H9 (cell line): ENCODE data around the gene USP53. TPM values are rescaled to one million over a fixed set of nuclear protein-coding genes. Genes with fewer than 3 reads are reported as not detected.

Source experiments
- DNase-seq: peaks from one replicate; pipeline ENCODE4 v3.0.0-alpha.2; 2017
- H2AFZ ChIP-seq: one replicate; pipeline ENCODE4 v1.6.1; 2013; ENCODE audit warnings: mild to moderate bottlenecking, low read length, control low read depth, moderate library complexity
- H2AK5ac ChIP-seq: 2 replicates; pipeline ENCODE4 v1.6.1; 2013; ENCODE audit warnings: low read length, control low read depth, mixed read lengths; ENCODE audit not compliant: insufficient read length
- H2BK120ac ChIP-seq: one replicate; pipeline ENCODE4 v1.6.1; 2013; ENCODE audit warnings: low read depth, mild to moderate bottlenecking, low read length, control low read depth, inconsistent platforms; ENCODE audit not compliant: poor library complexity, severe bottlenecking
- H2BK12ac ChIP-seq: 2 replicates; pipeline ENCODE4 v1.6.1; 2013; ENCODE audit warnings: low read length, control low read depth, mixed read lengths, low read depth; ENCODE audit not compliant: insufficient read length
- H2BK15ac ChIP-seq: 2 replicates; pipeline ENCODE4 v1.6.1; 2013; ENCODE audit warnings: low read depth, low read length, control low read depth
- H2BK20ac ChIP-seq: one replicate; pipeline ENCODE4 v1.6.1; 2013; ENCODE audit warnings: low read depth, mild to moderate bottlenecking, low read length, control low read depth, inconsistent platforms; ENCODE audit not compliant: poor library complexity, severe bottlenecking
- H2BK5ac ChIP-seq: 2 replicates; pipeline ENCODE4 v1.6.1; 2013; ENCODE audit warnings: low read length, control low read depth, mixed read lengths; ENCODE audit not compliant: insufficient read length
- H3K14ac ChIP-seq: 2 replicates; pipeline ENCODE4 v1.6.1; 2013; ENCODE audit warnings: low read length, control low read depth; ENCODE audit not compliant: insufficient read depth
- H3K18ac ChIP-seq: 2 replicates; pipeline ENCODE4 v1.6.1; 2013; ENCODE audit warnings: low read depth, mild to moderate bottlenecking, mixed read lengths, low read length, control low read depth; ENCODE audit not compliant: insufficient read length
- H3K23ac ChIP-seq: 2 replicates; pipeline ENCODE4 v1.6.1; 2013; ENCODE audit warnings: low read length, control low read depth, mixed read lengths, low read depth; ENCODE audit not compliant: insufficient read length
- H3K23me2 ChIP-seq: 2 replicates; pipeline ENCODE4 v1.6.1; 2013; ENCODE audit warnings: low read depth, mild to moderate bottlenecking, mixed read lengths, low read length, control low read depth; ENCODE audit not compliant: insufficient read length, poor library complexity, severe bottlenecking
- H3K27ac ChIP-seq: 2 replicates; pipeline ENCODE4 v1.5.1; 2013; ENCODE audit warnings: low read length, control low read depth, mixed read lengths, low read depth; ENCODE audit not compliant: insufficient read length
- H3K27me3 ChIP-seq: 2 replicates; pipeline ENCODE4 v1.6.1; 2013; ENCODE audit warnings: low read length, control low read depth, inconsistent platforms; ENCODE audit not compliant: insufficient read depth
- H3K4ac ChIP-seq: 2 replicates; pipeline ENCODE4 v1.6.1; 2013; ENCODE audit warnings: low read depth, mild to moderate bottlenecking, control low read depth, inconsistent platforms, low read length, moderate library complexity
- H3K4me1 ChIP-seq: 2 replicates; pipeline ENCODE4 v1.6.1; 2013; ENCODE audit warnings: low read length, control low read depth, inconsistent platforms; ENCODE audit not compliant: insufficient read depth
- H3K4me2 ChIP-seq: 2 replicates; pipeline ENCODE4 v1.6.1; 2013; ENCODE audit warnings: low read length, control low read depth, mixed read lengths; ENCODE audit not compliant: insufficient read length, insufficient read depth
- H3K56ac ChIP-seq: 2 replicates; pipeline ENCODE4 v1.6.1; 2013; ENCODE audit warnings: low read depth, mild to moderate bottlenecking, mixed read lengths, low read length, control low read depth; ENCODE audit not compliant: insufficient read length
- H3K79me1 ChIP-seq: 2 replicates; pipeline ENCODE4 v1.6.1; 2013; ENCODE audit warnings: low read depth, mild to moderate bottlenecking, moderate library complexity, low read length, control low read depth, inconsistent platforms; ENCODE audit not compliant: insufficient read depth, poor library complexity, severe bottlenecking
- H3K79me2 ChIP-seq: 2 replicates; pipeline ENCODE4 v1.6.1; 2013; ENCODE audit warnings: low read length, control low read depth, inconsistent platforms; ENCODE audit not compliant: insufficient read depth
- H3K9ac ChIP-seq: 2 replicates; pipeline ENCODE4 v1.6.1; 2013; ENCODE audit warnings: low read length, control low read depth, mixed read lengths; ENCODE audit not compliant: insufficient read length; ENCODE audit errors: extremely low read depth
- H3K9me3 ChIP-seq: one replicate; pipeline ENCODE4 v1.6.1; 2013; ENCODE audit warnings: low read depth, low read length, inconsistent platforms; ENCODE audit not compliant: control insufficient read depth
- H3T11ph ChIP-seq: one replicate; pipeline ENCODE4 v1.6.1; 2013; ENCODE audit warnings: mild to moderate bottlenecking, low read length, control low read depth, inconsistent platforms
- H4K20me1 ChIP-seq: one replicate; pipeline ENCODE4 v1.6.1; 2013; ENCODE audit not compliant: control insufficient read depth, insufficient read length, insufficient read depth
- H4K5ac ChIP-seq: 2 replicates; pipeline ENCODE4 v1.6.1; 2013; ENCODE audit warnings: low read depth, mild to moderate bottlenecking, mixed read lengths, low read length, control low read depth; ENCODE audit not compliant: insufficient read length
- H4K8ac ChIP-seq: replicated peaks from 2 replicates; pipeline ENCODE4 v1.6.1; 2013; ENCODE audit warnings: low read length, control low read depth, mixed read lengths, low read depth; ENCODE audit not compliant: insufficient read length
- H4K91ac ChIP-seq: 2 replicates; pipeline ENCODE4 v1.6.1; 2013; ENCODE audit warnings: low read depth, mild to moderate bottlenecking, moderate library complexity, mixed read lengths, low read length, control low read depth; ENCODE audit not compliant: insufficient read length
- H3K27ac Mint-ChIP-seq, 3 experiments: 2 replicates in 2 of 3; 3 replicates in 1 of 3; pipeline ENCODE4 v1.8.0; 2020 to 2021; ENCODE audit warnings: mixed read lengths in 3 of 3, mild to moderate bottlenecking in 1 of 3, moderate library complexity in 1 of 3
- H3K27me3 Mint-ChIP-seq: 2 replicates; pipeline ENCODE4 v1.8.0; 2021; ENCODE audit warnings: low read depth, mild to moderate bottlenecking, moderate library complexity, mixed read lengths
- H3K36me3 Mint-ChIP-seq, 3 experiments: 2 replicates in 2 of 3; 3 replicates in 1 of 3; pipeline ENCODE4 v1.8.0; 2020 to 2021; ENCODE audit warnings: low read depth in 3 of 3, mixed read lengths in 3 of 3; ENCODE audit not compliant: insufficient read depth in 1 of 3
- H3K4me1 Mint-ChIP-seq, 2 experiments: 2 replicates each; pipeline ENCODE4 v1.8.0; 2020; ENCODE audit warnings: mixed read lengths in 2 of 2
- H3K4me3 Mint-ChIP-seq, 2 experiments: 2 replicates in 1 of 2; 3 replicates in 1 of 2; pipeline ENCODE4 v1.8.0; 2020 to 2021; ENCODE audit warnings: mild to moderate bottlenecking in 2 of 2, mixed read lengths in 2 of 2, moderate library complexity in 1 of 2
- H3K9me3 Mint-ChIP-seq, 2 experiments: 2 replicates in 1 of 2; 3 replicates in 1 of 2; pipeline ENCODE4 v1.8.0; 2020; ENCODE audit warnings: mild to moderate bottlenecking in 2 of 2, mixed read lengths in 2 of 2, moderate library complexity in 1 of 2
- WGBS: extraction: QIAGEN DNeasy Blood & Tissue Kit; methylation state at CpG from one replicate; pipeline ENCODE4 v1.1.7; 2013; ENCODE audit warnings: missing lambda C conversion rate, low lambda C conversion rate, mixed read lengths; ENCODE audit not compliant: insufficient read length; ENCODE audit errors: extremely low coverage; 5-methylcytosine and 5-hydroxymethylcytosine counted together
- total RNA-seq: library from RNA; stranded (reverse); gene quantifications from 2 replicates; pipeline ENCODE4 v1.2.1, GENCODE V29; 2021
- TF ChIP-seq, protein P1 (sequence below): fragments of 200-600 bp; sonication (generic); conservative IDR thresholded peaks from 3 replicates; pipeline ENCODE4 v1.8.0; 2021; ENCODE audit warnings: antibody characterized with exemption, mild to moderate bottlenecking

Gene USP53
- total RNA-seq, 1 experiment from 2014 or later, result 18.4 TPM

GRCh38 chr4:119206178-119206577 lies 6.3 kb upstream of the USP53 start:
- no peak overlapping the region for H3K18ac ChIP-seq
- no peaks in the 10 kb centered on the region for H3K23me2 ChIP-seq
- no peaks in the 10 kb centered on the region for H3K9me3 ChIP-seq
- Mint-ChIP-seq H3K27ac (no peak overlapping the region), H3K4me3 (no peak overlapping the region), H3K27me3 (peaks cover 4% of the 10 kb centered on the region), H3K9me3 (peaks cover 5 to 9% of the 10 kb centered on the region in 2 experiments; a peak in 4 of 5 replicates), H3K4me1 (peaks cover 10 to 24% of the 10 kb centered on the region in 2 experiments), H3K36me3 (peaks cover 0 to 5% (median 2%) of the 10 kb centered on the region in 3 experiments; a peak in 3 of 7 replicates)
- H2AFZ ChIP-seq, result no peak overlapping the region
- H3K23ac ChIP-seq, result no peak overlapping the region
- H3K27me3 ChIP-seq, result no peaks in the 10 kb centered on the region
- H3K27ac ChIP-seq, result no peak overlapping the region
- no peak overlapping the region for H2BK20ac ChIP-seq
- H3K4me1 ChIP-seq, result 0 out of 2 replicates have a peak, but pooled peaks cover 2% of the 10 kb centered on the region
- H4K5ac ChIP-seq, result no peak overlapping the region
- H3K56ac ChIP-seq, result no peak overlapping the region
- H3K79me2 ChIP-seq, result no peaks in the 10 kb centered on the region
- H2BK120ac ChIP-seq, result no peak overlapping the region
- H4K91ac ChIP-seq, result no peak overlapping the region
- H3K4ac ChIP-seq, result no peak overlapping the region
- no peak overlapping the region for H2BK5ac ChIP-seq
- no peak overlapping the region for H2BK15ac ChIP-seq
- no peak overlapping the region for H3K4me2 ChIP-seq
- TF ChIP-seq, protein P1, sequence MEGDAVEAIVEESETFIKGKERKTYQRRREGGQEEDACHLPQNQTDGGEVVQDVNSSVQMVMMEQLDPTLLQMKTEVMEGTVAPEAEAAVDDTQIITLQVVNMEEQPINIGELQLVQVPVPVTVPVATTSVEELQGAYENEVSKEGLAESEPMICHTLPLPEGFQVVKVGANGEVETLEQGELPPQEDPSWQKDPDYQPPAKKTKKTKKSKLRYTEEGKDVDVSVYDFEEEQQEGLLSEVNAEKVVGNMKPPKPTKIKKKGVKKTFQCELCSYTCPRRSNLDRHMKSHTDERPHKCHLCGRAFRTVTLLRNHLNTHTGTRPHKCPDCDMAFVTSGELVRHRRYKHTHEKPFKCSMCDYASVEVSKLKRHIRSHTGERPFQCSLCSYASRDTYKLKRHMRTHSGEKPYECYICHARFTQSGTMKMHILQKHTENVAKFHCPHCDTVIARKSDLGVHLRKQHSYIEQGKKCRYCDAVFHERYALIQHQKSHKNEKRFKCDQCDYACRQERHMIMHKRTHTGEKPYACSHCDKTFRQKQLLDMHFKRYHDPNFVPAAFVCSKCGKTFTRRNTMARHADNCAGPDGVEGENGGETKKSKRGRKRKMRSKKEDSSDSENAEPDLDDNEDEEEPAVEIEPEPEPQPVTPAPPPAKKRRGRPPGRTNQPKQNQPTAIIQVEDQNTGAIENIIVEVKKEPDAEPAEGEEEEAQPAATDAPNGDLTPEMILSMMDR, result no peak
- H4K20me1 ChIP-seq, result no peaks in the 10 kb centered on the region
- no peak overlapping the region for H2BK12ac ChIP-seq
- WGBS, result no CpG with 5 or more reads among the region's 1 CpG
- H3K9ac ChIP-seq, result no peak overlapping the region
- DNase-seq, result no peak
- no peak overlapping the region for H2AK5ac ChIP-seq
- no peak overlapping the region for H3K14ac ChIP-seq
- H3K79me1 ChIP-seq, result no peaks in the 10 kb centered on the region
- H4K8ac ChIP-seq, result no peak overlapping the region
- H3T11ph ChIP-seq, result no peak overlapping the region
